Mucosa of rectum (tissue), 2 donors: ENCODE results near the gene IL36B.

ENCODE experiments used
- H3K27ac ChIP-seq, 2 donors: one replicate each; pipeline ENCODE4 v1.7.0; 2013; ENCODE audit warnings: inconsistent platforms in 2 of 2, low read depth in 2 of 2, low read length in 2 of 2
- H3K27me3 ChIP-seq, 2 donors: one replicate each; pipeline ENCODE4 v1.7.0; 2013; ENCODE audit warnings: low read length in 2 of 2; ENCODE audit not compliant: control insufficient read depth in 2 of 2, insufficient read depth in 2 of 2
- H3K36me3 ChIP-seq, 2 donors: one replicate each; pipeline ENCODE4 v1.7.0; 2013; ENCODE audit warnings: low read length in 2 of 2; ENCODE audit not compliant: control insufficient read depth in 2 of 2, insufficient read depth in 2 of 2
- H3K4me1 ChIP-seq, 2 donors: one replicate each; pipeline ENCODE4 v1.7.0; 2013; ENCODE audit warnings: low read length in 2 of 2, mild to moderate bottlenecking in 1 of 2; ENCODE audit not compliant: control insufficient read depth in 2 of 2, insufficient read depth in 2 of 2
- H3K4me3 ChIP-seq, 2 donors: one replicate each; pipeline ENCODE4 v1.7.0; 2013; ENCODE audit warnings: low read length in 2 of 2
- H3K9ac ChIP-seq, 2 donors: one replicate each; pipeline ENCODE4 v1.7.0; 2013; ENCODE audit warnings: low read length in 2 of 2, low read depth in 1 of 2, mild to moderate bottlenecking in 1 of 2
- H3K9me3 ChIP-seq, 2 donors: one replicate each; pipeline ENCODE4 v1.7.0; 2013; ENCODE audit warnings: low read length in 2 of 2; ENCODE audit not compliant: control insufficient read depth in 2 of 2
- donor health status: healthy.
- donor health status: Normal muscosa, but diverticular disease.

Gene IL36B

DNA sequence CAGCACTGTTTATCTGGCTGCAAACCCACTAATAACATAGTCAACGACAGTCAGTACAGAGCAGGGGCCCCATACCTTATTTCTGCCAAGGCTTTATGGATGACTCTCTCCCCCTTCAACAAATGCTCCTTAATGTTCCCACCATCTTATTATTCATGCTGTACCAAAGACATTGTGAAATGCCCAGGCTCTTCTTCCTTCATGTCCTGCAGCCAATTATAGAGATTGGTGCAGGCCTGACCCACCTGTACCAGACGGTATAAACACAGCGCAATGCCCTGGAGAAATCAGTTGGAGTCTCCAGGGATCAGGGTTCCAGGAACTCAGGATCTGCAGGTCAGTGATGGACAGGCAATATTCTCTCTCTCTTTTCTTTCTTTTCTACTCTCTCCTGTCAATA, 15.0 kb upstream of the IL36B start, which contains the start of gene IL1F10:
IL1F10 (plus strand) TSS at position 290 of the 400 bp plus-strand sequence. CDS start 4,769 bp downstream, outside the sequence.
- H3K4me3 ChIP-seq = no peak within 1 kb of the TSS
- peaks cover 0 to 2% of the 10 kb centered on the region in 2 donors for H3K27me3 ChIP-seq
- no peaks in the 10 kb centered on the region for H3K9me3 ChIP-seq
- no peak within 1 kb of the TSS for H3K27ac ChIP-seq
- H3K4me1 ChIP-seq = no peaks in the 10 kb centered on the region
- no peak within 1 kb of the TSS for H3K9ac ChIP-seq
- no peaks in the 10 kb centered on the region for H3K36me3 ChIP-seq

DNA sequence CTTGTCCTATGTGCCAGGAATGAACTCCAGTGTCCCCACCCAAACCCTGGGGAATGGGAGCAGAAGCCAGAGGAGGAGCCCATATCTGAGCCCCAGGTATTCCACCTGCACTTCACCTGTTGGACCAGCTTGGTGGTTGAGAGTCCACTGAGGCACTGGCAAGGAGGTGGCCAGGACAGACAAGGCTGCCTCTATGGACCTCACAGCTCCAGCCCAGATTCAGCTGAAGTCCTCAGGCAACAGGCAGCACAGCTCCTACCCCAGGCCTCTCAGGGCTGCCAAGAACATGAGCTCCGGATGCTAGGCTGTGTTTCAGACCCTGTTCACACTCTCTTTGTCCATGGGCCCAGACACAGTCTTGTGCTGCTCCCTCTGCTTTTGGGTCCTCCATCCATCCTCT, 12.2 kb upstream of the IL36B start:
- H3K27me3 ChIP-seq = peaks cover 0 to 2% of the 10 kb centered on the region in 2 donors
- no peak overlapping the region for H3K27ac ChIP-seq
- no peaks in the 10 kb centered on the region for H3K36me3 ChIP-seq
- no peaks in the 10 kb centered on the region for H3K4me1 ChIP-seq
- no peak overlapping the region for H3K4me3 ChIP-seq
- no peak overlapping the region for H3K9ac ChIP-seq
- no peaks in the 10 kb centered on the region for H3K9me3 ChIP-seq

DNA sequence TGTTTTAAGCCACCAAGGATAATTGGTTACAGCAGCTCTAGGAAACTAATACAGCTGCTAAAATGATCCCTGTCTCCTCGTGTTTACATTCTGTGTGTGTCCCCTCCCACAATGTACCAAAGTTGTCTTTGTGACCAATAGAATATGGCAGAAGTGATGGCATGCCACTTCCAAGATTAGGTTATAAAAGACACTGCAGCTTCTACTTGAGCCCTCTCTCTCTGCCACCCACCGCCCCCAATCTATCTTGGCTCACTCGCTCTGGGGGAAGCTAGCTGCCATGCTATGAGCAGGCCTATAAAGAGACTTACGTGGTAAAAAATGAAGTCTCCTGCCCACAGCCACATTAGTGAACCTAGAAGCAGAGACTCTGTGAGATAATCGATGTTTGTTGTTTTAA, 11.6 kb upstream of the IL36B start:
- Histone ChIP-seq H3K27ac (no peak overlapping the region), H3K9me3 (no peaks in the 10 kb centered on the region), H3K36me3 (no peaks in the 10 kb centered on the region), H3K4me3 (no peak overlapping the region), H3K27me3 (peaks cover 0 to 2% of the 10 kb centered on the region in 2 donors), H3K9ac (no peak overlapping the region), H3K4me1 (no peaks in the 10 kb centered on the region)

DNA sequence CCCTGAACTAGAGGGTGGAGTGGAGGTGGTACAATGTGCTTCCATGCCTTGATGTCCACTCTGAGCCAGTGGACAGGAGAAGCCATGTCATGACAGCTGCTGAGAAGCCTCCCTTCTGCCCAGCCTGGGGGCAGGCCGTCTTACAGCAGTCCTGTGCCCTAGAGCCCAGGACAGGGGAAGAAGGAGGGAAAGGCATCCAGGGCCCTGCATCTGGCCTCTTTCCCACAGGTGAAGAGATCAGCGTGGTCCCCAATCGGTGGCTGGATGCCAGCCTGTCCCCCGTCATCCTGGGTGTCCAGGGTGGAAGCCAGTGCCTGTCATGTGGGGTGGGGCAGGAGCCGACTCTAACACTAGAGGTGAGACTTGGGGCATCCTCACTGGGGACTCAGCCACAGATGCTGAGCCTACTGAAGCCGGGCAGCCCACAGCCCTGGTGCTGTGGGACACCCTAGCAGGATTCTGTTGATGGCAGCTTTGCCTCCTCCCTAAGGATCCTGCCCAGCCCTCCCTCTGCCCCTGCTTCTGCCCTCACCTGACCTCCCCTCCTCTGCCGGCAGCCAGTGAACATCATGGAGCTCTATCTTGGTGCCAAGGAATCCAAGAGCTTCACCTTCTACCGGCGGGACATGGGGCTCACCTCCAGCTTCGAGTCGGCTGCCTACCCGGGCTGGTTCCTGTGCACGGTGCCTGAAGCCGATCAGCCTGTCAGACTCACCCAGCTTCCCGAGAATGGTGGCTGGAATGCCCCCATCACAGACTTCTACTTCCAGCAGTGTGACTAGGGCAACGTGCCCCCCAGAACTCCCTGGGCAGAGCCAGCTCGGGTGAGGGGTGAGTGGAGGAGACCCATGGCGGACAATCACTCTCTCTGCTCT, 9.5 kb upstream of the IL36B start:
- Histone ChIP-seq H3K4me3 (no peak overlapping the region), H3K27me3 (peaks cover 0 to 2% of the 10 kb centered on the region in 2 donors), H3K9ac (no peak overlapping the region), H3K36me3 (no peaks in the 10 kb centered on the region), H3K4me1 (no peaks in the 10 kb centered on the region), H3K9me3 (no peaks in the 10 kb centered on the region), H3K27ac (no peak overlapping the region)

DNA sequence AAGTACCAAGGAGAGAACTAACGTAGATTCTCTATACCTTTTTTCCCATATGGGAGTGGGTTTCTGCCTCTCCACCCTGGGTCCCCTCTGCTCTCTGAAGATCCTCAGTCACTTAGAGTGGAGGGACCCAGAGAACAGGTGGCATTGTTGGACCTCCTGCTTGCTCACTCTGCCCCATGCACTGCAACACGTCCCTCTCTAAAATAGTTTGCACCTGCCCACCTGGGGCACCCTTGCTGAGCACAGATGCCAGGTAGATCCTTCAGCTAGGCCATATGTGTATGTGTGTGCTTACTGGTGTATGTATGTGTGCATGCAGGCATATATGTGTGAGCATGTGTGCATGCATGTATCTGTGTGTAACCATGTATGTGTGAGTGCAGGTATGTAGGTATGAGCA, 8.6 kb upstream of the IL36B start:
- Histone ChIP-seq H3K27me3 (peaks cover 0 to 2% of the 10 kb centered on the region in 2 donors), H3K27ac (no peak overlapping the region)

DNA sequence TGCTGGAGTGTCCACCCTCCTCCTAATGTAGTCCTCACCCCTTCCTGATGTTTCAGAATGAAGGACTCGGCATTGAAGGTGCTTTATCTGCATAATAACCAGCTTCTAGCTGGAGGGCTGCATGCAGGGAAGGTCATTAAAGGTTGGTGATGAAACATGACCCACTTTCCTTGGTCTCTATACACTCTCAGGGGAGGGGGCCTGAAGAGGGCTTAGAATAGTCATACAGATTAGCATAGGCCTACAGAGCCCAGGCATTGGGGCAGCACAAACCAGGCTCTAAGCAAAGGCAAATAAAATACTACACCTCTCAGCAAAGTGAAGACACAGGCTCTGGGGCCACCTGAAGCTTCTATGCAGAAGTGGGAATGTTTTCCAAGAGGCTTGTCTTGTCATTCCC, 8.1 kb upstream of the IL36B start:
- H3K27ac ChIP-seq = no peak overlapping the region
- H3K9ac ChIP-seq = no peak overlapping the region
- no peak overlapping the region for H3K4me3 ChIP-seq
- H3K9me3 ChIP-seq = no peaks in the 10 kb centered on the region
- H3K27me3 ChIP-seq = peaks cover 0 to 5% of the 10 kb centered on the region in 2 donors
- H3K36me3 ChIP-seq = no peaks in the 10 kb centered on the region
- no peaks in the 10 kb centered on the region for H3K4me1 ChIP-seq

More for the DNA sequence above, 8.6 kb upstream of the IL36B start:
- Histone ChIP-seq H3K36me3 (no peaks in the 10 kb centered on the region), H3K4me3 (no peak overlapping the region), H3K4me1 (no peaks in the 10 kb centered on the region), H3K9ac (no peak overlapping the region), H3K9me3 (no peaks in the 10 kb centered on the region)

DNA sequence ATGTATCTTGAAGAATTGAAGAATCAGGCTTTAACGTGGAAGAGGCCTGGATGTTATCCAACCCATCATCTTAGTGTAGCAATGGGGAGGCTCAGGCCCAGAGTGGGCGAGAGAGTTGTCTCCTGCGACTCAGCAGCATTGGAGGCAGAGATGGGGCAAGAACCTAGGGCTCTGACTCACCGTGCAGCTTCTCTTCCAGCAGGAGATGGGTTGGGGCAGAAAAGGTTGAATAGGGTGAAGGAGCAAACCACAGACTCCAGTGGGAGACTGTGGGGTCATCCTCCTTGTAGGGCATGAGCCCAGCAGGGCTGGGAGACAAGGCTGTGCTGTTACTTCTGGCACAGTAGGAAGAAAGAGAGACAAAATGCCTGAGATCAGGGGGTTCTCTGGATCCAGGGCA, 7.7 kb upstream of the IL36B start:
- H3K27ac ChIP-seq = no peak overlapping the region
- H3K4me1 ChIP-seq = no peaks in the 10 kb centered on the region
- no peak overlapping the region for H3K9ac ChIP-seq
- no peak overlapping the region for H3K4me3 ChIP-seq
- no peaks in the 10 kb centered on the region for H3K9me3 ChIP-seq
- no peaks in the 10 kb centered on the region for H3K36me3 ChIP-seq
- H3K27me3 ChIP-seq = peaks cover 0 to 5% of the 10 kb centered on the region in 2 donors

DNA sequence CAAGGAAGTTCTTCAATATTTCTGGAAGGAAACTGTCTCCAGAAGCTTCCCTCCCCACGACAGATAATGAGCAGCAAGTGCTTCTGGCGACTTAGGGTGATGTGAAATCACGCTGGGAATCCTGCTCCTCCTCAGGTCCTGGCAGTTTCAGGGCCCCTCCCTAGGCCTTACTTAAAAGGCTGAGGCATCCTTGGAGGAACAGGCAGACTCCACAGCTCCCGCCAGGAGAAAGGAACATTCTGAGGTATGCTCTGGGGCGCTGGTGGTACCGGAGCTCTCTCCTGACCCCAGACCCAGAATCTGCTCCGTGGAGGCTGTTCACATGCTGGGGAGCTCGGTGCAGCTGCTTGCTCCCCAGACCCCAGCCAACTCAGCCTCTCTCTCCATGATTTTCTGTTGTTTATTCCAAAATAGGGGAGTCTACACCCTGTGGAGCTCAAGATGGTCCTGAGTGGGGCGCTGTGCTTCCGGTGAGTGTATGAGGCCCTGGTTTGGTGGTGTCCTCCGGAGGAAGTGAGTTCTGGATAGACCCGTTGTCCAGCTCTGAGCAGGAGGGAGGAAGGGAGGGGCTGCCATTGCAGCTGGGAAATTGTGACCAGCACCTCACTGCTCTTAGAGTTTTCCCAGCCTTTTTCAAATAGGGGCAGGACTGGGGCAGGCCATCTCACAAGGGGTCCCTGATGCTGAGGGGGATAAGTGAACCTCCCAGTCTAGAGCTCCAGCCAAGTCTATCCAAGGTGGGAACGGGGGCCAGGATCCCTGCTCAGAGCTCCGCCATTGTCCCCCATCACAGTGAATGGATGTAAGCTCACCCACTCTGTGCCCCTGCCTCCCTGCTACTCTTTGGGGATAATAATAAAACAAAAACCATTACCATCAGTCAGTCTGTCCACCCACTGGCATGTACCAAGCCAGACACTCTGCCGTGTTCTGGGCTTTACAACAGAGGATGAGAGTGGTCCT, 6.6 kb upstream of the IL36B start, which contains the start of gene IL36RN:
IL36RN (plus strand) TSS at position 201 of the 963 bp plus-strand sequence; CDS start at position 442, 241 bp downstream.
- Histone ChIP-seq H3K27ac (no peak within 1 kb of the TSS), H3K9ac (no peak within 1 kb of the TSS), H3K27me3 (peaks cover 0 to 5% of the 10 kb centered on the region in 2 donors), H3K9me3 (peaks cover 0 to 2% of the 10 kb centered on the region in 2 donors), H3K4me1 (no peaks in the 10 kb centered on the region), H3K4me3 (no peak within 1 kb of the TSS), H3K36me3 (no peaks in the 10 kb centered on the region)

DNA sequence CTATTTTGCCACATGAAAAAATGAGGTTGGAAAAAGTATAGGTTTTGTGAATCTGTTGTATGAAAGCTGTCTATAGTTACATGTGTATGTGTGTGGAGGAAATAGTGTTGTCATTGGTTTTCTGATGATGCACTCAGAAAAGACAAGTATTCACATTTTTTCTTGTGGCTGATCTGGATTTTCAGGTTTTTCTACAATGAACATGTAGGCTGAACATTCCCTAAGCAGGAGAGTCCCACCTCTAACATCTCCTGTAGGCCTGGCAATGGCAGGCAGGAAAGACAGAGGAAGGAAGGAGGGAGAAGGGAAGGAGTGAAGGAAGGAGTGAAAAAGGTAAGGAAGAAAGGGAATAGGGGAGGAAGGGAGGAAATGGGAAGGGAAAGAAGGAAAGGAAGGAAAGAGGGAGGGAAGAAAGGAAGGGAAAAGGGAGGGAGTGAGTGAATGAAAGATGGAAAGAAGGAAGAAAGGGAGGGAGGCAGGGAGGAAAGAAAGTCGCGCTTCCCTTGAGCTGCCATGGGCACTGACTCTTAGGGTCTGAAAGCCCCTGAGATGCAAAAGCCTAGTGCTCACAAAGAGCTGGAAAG, 5.8 kb upstream of the IL36B start:
- Histone ChIP-seq H3K27me3 (peaks cover 0 to 5% of the 10 kb centered on the region in 2 donors), H3K4me3 (no peak overlapping the region), H3K9ac (no peak overlapping the region), H3K27ac (no peak overlapping the region), H3K4me1 (no peaks in the 10 kb centered on the region), H3K9me3 (peaks cover 0 to 2% of the 10 kb centered on the region in 2 donors), H3K36me3 (no peaks in the 10 kb centered on the region)
